ENCODE measurements around the gene HTR3B.
"Not testable (repeated sequence)": the region's sequence is repeated elsewhere in the genome, so short reads cannot be mapped to it uniquely, and the experiment has no call there.

HTR3B gene

DNA sequence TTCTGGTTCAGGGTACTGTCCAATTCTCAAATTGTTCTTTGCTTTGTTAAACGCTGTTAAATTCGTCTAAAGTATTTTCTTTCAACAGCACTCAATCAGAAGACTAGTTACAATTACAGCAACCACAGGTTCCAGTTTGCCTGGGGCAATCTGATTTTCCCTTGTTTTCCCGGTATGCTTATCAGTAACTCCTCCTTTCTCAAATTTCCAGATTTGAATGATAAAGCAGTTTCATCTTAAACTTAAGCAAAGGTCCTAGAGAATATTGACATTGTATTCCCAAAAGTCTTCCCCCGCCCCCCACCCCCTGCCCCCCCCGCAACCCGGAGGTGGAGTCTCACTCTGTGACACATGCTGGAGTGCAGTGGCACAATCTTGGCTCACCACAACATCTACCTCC is 18.7 kb upstream of the HTR3B start:
- no peak for DNase-seq

DNA sequence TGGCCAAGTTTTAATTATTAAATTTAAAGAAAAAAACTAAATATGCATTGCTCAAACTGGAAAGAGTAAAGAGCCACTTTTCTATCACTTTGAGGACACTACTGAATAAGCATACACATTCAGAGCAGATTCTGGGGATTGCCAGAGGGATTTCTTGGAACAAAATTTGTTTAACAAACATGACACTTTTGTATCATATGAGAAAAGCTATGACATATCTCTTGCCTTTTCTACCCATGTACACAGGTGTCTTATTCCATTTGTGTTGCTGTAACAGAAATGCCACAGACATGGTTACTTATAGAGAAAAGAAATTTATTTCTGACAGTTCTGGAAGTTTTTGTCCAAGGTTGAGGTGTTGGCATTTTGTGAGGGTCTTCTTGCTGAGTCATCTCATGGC is 15.7 kb upstream of the HTR3B start:
- no peak for DNase-seq

DNA sequence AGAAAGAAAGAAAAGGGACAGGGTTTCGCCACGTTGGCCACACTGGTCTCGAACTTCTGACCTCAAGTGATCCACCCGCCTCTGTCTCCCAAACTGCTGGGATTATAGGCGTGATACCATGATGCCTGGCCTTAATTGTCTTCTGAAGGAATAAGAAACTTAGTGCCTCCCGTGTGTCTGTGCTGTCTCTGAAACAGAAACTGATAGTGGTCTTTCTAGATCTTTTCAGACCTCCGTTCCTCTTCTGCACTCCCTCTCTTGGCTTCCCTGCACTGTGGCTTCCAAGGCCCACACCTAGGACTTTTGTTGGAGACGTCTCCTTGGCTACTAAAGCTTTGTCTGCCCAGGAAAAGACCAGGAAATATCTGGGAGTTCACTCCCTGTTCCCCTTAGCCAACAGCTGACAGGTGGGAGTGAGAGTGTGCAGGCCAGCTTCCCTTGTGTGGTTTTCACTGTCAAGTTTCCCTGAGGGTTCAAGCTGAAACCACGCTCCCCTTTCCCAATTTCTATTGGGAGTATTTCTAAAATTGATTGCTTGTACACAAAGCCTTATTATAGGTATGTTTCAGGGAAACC is 10.1 kb upstream of the HTR3B start:
- no peak for DNase-seq

DNA sequence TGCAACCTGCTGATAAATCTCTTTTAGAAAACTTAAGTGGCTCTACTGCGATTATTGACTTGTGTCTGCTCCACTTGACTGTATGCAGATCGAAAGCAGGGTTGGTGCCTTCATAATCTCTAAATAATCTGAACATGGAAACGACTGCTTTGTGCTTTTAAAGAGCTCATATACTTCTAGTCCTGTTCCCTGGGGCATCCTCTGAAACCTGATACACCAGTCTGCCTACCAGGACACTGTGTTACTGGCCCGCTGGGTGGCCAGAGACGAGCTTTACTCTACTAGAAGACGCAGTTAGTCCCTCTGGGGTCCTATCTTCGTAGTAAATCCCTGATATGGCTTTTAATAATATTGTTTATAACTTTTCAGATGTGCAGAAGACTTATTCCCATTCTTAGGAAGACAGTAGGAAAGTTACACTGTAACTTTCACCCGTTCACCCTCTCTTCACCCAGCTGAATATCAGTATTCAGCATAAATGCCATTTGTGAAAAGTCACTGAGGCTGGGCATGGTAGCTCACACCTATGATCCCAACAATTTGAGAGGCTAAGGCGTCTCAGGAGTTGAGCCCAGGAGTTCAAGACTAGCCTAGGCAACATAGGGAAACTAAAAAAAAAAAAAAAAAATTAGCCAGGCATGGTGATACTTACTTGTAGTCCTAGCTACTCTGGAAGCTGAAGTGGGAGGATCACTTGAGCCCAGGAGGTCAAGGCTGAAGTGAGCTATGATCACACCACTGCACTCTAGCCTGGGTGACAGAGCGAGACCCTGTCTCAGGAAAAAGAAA is 9.0 kb upstream of the HTR3B start:
- no peak for DNase-seq

DNA sequence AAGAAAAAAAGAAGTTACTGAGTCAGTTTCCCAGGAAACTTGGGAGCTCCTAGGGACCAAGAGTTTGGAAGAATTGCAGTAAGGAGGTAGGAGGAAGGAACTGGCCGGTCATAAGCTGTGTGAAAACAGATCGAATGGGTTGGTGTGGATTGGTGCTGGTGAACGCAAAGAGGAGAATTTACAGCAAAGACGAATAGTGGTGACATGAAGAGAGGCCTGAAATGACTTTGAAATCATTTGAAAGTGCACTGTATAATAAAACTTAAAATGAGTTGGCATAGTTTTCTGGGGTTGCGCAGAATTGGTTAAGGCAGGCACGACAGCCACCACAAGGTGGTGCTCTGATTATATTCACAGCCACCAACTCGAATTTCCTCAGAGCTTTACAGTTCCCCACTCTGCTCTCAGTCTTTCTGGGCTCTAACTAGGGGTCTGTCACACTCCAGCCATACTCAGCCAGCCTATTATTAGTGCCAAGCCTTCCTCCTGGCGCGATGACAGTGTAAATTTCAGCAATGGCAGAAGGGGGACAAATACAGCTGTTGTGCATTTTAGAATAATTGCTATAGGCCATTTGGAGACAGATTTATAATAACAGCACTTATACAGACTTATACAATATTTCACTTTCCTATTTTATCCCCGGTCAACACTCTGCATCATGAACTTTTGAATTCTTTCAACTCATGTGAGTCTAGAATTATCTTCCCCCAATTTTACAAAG is 8.3 kb upstream of the HTR3B start:
- DNase-seq, result peak; percentile 34 to 37

DNA sequence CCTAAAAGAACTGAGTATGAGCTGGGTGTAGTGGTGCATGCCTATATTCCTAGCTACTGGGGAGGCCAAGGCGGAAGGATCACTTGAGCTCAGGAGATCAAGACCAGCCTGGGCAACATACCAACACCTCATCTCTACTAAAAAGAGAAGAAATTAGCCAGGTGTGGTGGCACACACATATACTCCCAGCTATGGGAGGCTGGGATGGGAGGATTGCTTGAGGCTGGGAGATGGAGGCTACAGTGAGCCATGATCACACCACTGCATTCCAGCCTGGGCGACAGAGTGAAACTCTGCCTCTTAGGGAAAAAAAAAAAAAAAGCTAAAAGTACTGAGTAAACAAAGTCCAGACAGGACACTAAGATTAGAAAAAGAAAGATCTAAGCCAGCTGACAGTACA is 3.5 kb upstream of the HTR3B start:
- DNase-seq, result no peak

DNA sequence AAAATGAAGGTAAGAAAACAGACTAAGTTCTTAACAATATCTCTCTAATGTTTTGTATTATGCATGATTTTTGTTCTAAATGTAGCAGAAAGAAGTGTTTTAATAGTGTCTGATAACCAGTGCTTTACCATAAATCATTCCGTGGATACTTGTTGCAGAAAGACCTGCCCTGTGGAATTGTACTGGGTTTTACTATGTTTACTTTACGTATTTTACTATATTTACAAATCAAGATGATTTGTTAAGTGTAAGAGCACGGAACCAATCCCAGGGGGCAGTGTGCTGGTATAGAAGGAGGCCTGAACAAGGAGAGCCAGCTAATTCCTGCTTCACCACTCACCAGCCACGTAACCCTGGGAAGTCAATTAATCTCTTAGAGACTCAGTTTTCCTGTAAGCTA is 1.4 kb downstream of the HTR3B start:
- no peak for DNase-seq

DNA sequence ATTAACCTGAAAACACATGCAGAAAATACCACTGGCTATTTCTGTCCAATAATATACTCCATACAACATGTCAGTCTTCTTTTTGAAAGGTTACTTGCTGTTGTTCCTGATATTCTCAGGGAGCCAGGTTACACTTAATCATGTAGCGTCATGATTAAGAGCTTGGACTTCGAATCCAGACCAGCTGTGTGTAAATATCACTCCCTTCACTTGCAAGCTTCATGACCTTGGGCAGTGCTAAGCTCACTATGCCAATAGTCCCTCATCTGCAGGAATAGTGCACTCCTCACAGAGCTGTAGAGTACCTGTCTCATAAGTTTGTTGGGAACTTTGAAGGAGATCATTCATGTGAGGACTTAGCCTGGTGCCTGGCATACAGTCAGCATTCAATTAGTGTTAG is 1.9 kb downstream of the HTR3B start:
- no peak for DNase-seq

DNA sequence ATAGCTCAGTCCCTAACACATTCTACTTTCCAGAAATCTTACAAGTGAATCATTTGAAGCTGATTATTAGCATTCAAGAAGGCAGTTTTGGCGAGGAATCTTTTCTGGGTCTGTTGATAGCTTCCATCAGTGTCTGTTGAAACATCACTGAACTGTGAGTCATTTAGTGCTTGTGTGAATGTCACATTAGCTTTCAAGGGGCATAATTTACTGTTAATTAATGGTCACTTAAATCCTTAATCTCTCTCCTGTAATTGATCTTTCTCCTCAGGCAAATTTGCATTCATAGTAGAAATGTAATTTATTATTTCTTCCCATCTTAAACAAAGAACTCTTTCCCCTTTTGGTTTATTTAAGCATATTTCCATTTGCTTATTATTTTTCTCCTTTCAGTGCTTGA is 2.6 kb downstream of the HTR3B start:
- DNase-seq, result no peak

DNA sequence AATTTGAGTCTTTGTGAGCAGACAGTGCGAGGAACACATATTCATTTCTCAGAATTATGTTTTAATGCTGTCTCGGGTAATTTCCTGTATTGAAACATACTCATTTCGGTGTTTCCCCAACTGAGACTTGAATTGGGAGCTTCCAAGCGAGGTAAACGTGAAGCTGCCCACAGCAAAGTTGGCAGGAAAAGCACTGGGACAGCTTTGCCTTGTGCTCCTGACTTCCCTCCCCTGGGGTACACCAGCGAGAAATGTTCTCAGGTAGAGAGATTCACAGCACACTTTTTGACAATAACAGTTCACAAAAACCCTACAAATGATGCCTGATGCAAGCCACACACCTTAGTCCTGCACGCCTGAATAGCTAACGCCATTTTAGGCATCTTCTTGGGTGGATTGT is 3.1 kb downstream of the HTR3B start:
- DNase-seq, result no peak

DNA sequence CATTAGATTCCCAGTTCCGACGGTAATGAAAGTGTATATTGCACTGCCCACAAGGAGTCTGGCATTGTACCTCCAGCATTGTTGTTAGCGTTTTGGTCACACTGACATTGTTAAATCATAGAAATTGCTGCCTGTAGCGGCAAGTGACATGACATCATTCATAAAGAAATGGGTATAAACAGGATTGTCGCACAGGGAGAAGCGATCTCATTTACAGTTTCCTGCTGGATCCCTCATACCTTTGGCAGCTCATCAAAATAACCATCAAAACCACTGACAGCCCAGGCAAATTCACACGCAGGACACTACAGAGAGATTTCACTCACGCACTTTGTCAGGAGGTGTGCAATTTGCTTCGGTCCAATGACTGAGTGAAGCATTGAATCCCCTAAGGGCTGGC is 3.5 kb downstream of the HTR3B start:
- DNase-seq, result no peak

DNA sequence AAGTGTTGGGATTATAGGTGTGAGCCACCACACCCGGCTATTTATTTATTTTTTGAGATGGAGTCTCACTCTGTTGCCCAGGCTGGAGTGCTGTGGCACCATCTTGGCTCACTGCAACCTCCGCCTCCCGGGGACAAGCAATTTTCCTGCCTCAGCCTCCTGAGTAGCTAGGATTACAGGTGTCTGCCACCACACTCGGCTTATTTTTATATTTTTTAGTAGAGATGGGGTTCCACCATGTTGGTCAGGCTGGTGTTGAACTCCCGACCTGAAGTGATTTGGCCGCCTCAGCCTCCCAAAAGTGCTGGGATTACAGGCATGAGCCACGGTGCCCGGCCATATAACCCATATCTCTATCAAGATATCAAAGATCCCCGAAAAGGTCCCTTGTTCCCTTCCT is 6.9 kb downstream of the HTR3B start:
- DNase-seq, result not testable (repeated sequence)

DNA sequence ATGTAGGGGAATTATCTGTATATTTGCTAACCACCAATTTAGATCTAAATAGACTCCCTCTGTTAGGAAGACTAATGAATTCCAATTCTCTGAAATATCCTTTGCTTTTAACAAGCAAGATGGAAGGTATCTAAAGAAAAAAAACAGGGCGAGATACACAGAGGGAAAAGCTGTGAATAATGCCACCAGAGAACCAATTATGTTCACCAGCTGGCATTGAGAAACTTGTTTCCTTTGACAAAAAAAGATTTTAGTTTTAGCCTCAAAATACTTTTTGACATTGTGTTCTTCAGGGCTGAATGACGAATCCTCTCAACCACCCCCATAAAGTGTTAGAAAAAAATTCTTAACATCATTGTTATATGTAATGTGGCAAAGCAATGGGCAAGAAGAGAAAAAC is 19.0 kb downstream of the HTR3B start:
- DNase-seq, result no peak

DNA sequence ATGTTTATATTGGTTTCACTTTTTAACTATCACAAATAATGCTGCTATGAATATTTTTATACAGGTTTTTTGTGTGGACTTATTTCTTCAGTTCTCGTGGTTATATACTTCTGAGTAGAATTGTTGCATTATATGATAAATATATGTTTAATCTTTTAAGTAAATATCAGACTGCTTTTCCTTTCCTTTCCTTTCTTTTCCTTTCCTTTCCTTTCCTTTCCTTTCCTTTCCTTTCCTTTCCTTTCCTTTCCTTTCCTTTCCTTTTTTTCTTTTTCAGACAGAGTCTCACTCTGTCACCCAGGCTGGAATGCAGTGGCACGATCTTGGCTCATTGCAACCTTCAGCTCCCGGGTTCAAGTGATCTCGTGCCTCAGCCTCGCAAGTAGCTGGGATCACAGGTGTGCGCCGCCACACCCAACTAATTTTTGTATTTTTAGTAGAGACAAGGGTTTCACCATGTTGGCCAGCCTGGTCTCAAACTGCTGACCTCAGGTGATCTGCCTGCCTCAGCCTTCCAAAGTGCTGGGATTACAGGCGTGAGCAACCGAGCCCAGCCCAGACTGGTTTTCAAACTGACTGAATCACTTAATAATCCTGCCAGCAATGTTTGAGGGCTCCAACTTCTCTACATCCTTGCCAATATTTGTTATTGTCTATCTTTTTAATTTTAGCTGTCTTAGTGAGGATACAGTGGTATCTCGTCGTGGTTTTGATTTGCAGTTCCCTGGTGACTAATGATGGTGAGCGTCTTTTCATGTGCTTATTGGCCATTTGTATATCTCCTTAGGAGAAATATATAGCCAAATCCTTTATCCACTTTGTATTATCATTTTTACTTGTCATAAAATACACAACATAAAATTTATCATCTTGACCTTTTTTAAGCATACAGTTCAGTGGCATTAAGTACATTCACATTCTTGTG is 21.9 kb downstream of the HTR3B start:
- DNase-seq, result no peak

DNA sequence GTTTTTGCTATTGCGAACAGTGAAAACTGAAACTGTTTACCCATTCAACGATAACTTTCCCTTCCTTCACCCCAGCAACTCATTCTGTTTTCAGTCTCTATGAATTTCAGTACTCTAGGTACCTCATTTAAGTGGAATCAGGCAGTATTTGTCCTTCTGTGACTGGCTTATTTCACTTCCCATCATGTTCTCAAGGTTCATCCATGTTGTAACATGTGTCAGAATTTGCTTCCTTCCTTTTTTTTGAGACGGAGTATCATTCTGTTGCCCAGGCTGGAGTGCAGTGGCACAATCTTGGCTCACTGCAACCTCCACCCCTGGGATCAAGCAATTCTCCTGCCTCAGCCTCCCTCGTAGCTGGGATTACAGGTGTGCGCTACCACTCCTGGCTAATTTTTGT is 23.7 kb downstream of the HTR3B start:
- no peak for DNase-seq

DNA sequence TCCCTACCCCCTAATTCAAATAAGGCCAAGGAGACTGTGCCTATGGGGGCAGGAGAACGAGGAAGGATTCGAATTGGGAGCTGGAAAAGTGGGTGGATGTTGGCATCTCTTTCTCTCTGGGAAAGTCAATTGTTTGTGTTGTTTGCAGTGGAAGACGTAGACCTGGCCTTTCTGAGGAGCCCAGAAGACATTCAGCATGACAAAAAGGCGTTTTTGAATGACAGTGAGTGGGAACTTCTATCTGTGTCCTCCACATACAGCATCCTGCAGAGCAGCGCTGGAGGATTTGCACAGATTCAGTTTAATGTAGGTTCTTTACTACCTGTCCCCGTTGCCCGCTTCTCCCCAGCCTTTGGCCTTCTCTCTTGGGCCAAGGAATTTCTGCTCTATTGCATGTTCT is 28.2 kb downstream of the HTR3B start:
- DNase-seq, result no peak

DNA sequence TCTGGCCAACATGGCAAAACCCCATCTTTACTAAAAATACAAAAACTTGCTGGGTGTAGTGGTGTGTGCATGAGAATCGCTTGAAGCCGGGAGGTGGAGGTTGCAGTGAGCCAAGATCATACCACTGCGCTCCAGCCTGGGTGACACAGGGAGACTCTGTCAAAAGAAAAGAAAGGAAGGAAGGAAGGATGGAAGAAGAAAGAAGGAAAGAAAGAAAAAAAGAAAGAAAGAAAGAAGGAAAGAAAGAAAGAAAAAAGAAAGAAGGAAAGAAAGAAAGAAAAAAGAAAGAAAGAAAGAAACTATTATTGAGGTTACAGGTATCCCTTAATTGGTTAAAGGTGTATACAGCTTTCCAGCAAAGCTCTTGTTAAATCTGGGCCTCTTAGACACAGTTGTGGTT is 29.6 kb downstream of the HTR3B start:
- not testable (repeated sequence) for DNase-seq

DNA sequence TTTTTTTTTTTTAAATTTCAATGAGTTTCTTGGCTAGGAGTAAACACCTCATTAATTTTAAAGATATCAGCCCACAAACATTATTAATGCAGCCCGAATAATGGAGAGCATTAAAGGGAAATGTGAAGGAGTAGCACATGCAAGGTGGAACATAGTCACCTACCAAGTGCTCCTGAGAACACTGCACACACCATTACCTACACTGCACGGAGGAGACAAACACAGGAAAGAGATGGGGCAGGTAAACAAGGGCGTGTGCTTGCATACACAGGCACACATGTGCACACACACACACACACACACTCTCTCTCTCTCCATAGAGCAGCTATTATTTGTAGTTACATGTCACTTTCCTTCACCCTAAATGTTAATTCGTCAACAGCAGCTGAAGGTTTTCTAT is 30.2 kb downstream of the HTR3B start:
- DNase-seq, result no peak

DNA sequence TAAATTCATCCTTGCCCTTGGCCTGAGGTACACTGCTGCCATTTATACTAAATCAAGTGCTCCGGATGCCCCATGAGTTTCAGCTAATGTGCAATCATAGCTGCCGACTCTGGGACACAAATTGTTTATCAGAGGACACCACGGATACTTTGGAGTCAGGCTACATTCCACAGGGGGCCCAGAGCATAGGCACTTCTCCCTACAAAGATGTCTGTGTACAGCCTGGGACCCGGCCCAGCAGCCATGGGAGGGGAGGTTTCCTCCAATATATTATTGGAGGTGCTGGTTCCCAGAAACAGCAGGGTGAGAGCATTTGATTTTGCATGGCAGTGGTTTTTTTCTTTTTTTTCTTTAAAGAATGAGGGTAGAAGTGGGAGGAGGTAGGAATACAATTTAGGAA is 31.3 kb downstream of the HTR3B start:
- DNase-seq, result no peak

DNA sequence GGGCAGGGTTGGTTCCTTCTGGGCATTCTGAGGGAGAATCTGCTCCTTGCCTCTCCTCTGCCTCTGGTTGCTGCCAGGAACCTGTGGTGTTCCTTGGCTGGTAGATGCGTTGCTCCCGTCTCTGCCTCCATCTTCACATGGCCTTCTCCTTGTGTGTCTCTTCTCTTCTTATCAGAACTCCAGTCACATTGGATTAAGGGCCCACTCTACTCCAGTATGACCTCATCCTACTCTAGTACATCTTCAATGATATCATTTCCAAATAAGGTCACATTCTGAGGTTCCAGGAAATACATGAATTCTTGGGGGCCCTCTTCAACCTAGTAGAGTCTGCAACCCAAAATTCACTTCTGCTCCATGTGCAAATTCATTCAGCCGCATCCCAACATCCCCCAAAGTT is 33.3 kb downstream of the HTR3B start:
- no peak for DNase-seq

DNA sequence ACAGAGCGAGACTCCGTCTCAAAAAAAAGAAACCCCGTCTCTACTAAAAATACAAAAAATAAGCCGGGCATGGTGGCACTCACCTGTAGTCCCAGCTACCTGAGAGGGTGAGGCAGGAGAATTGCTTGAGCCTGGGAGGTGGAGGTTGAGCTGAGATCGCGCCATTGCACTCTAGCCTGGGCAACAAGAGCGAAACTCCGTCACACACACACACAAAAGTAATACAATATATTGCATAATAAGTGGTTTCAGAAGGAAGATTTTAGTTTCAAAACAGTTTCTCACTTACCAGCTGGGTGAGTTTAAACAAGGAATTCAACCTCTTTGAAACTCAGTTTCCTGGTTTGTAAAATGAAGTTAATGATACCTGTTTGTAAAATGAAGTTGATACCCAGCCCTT is 37.7 kb downstream of the HTR3B start:
- DNase-seq, result no peak

DNA sequence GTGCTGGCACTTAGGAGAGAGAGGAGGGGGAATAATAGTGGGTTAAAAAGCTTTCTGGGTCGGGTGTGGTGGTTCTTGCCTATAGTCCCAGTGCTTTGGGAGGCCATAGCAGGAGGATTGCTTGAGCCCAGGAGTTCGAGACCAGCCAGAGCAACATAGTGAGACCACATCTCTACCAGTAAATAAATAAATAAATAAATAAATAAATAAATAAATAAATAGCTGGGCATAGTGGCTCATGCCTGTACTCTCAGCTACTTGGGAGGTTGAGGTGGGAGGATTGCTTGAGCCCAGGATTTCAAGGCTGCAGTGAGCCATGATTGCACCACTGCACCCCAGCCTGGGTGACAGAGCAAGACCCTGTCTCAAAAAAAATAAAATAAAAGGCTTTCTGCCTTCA is 41.6 kb downstream of the HTR3B start:
- not testable (repeated sequence) for DNase-seq

DNA sequence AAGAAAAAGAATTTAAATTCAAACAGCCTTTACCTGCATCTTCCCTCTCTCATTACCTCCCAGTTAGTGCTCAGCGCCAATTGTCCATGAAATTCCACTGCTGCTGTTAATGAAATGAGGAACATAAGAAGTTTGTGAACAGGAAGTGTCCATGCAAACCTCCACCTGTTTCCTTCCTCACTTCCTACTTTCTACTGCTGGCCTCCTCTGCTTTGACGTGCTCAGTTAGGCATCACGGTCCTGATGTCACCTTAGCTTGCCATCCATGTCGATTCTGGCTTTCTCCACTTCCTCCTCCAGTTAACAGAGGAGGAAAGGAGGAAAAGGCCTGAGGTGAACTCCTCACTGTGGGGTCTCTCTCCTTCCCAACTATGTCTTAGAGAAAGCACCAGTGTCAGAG is 43.4 kb downstream of the HTR3B start:
- no peak for DNase-seq

All from stimulated activated CD4-positive, alpha-beta T cell treated with anti-CD3 and anti-CD28 coated beads, Interleukin-2, amount 100 ng/mL, for 24 hours (primary cell).